ENCODE measurements around the gene CMTR1. TPM values are rescaled to one million over a fixed set of nuclear protein-coding genes. Genes with fewer than 3 reads are reported as not detected.

CMTR1 gene
- polyA plus RNA-seq, 1 of the 3 experiments (the other 2 are of a cell fraction), result 19.8 TPM

- ChIA-PET POLR2A (interaction anchor here (1.8 kb wide), 1 partner anchor 85 kb away, joined by 4 read pairs; no protein-coding TSS in a partner anchor), CTCF (interaction anchor here (1.1 to 10.8 kb wide), 10 partner anchors 12 to 1014 kb away, joined by 3 to 116 read pairs (median 6); no protein-coding TSS in a partner anchor)
- no peak overlapping the region for H3K4me2 ChIP-seq
- H3K4me1 ChIP-seq (ENCODE audit: control insufficient read depth in 1 of 2, insufficient read depth in 2 of 2, low read depth in 1 of 2, low read length in 1 of 2), result peaks cover 0 to 8% of the 10 kb centered on the region in 2 experiments; a peak in 1 of 4 replicates
- no peaks in the 10 kb centered on the region for H3K9me3 ChIP-seq
- no peaks in the 10 kb centered on the region for H3F3A ChIP-seq (replicated peaks; ENCODE audit: insufficient read depth)
- H3K27ac ChIP-seq (ENCODE audit: low read depth in 2 of 2, low read length in 1 of 2), result no peak overlapping the region
- no peak overlapping the region for H3K9ac ChIP-seq
- H3K79me2 ChIP-seq (ENCODE audit: insufficient read depth), result no peaks in the 10 kb centered on the region
- no peaks in the 10 kb centered on the region for H4K20me1 ChIP-seq (ENCODE audit: insufficient read depth)
- TF ChIP-seq RXRA (IDR thresholded peaks at IDR 0.05; ENCODE audit: borderline replicate concordance, low read depth), result no peak
- TF ChIP-seq SMC3 (IDR thresholded peaks at IDR 0.05; ENCODE audit: low read depth, low read length), result no peak
- no peak for TF ChIP-seq NFIC (IDR thresholded peaks at IDR 0.05; ENCODE audit: borderline replicate concordance)
- no peak for TF ChIP-seq YY1 (IDR thresholded peaks at IDR 0.05; ENCODE audit: low read depth)
- H3K36me3 ChIP-seq (replicated peaks in 1 of 2; ENCODE audit: control insufficient read depth in 1 of 2, insufficient read depth in 2 of 2, low read length in 1 of 2), result peaks cover 15 to 79% of the 10 kb centered on the region in 2 experiments
- no peak for DNase-seq
- H3K9me2 ChIP-seq, result no peaks in the 10 kb centered on the region
- no peaks in the 10 kb centered on the region for H3K27me3 ChIP-seq (ENCODE audit: insufficient read depth)
- H2AFZ ChIP-seq (ENCODE audit: low read depth), result no peak overlapping the region
- 86% methylated on average over 1 of the region's 1 CpG for WGBS (ENCODE audit: low lambda C conversion rate)
- no peak overlapping the region for H3K4me3 ChIP-seq (ENCODE audit: low read depth in 2 of 2, low read length in 1 of 2)
Observed at GRCh38 chr6:37480118-37480736, 47.2 kb downstream of the CMTR1 start.

GRCh38 chr6:37480951-37481534 is 48.0 kb downstream of the CMTR1 start:
- TF ChIP-seq RXRA (IDR thresholded peaks at IDR 0.05; ENCODE audit: borderline replicate concordance, low read depth), result no peak
- TF ChIP-seq, protein P1, sequence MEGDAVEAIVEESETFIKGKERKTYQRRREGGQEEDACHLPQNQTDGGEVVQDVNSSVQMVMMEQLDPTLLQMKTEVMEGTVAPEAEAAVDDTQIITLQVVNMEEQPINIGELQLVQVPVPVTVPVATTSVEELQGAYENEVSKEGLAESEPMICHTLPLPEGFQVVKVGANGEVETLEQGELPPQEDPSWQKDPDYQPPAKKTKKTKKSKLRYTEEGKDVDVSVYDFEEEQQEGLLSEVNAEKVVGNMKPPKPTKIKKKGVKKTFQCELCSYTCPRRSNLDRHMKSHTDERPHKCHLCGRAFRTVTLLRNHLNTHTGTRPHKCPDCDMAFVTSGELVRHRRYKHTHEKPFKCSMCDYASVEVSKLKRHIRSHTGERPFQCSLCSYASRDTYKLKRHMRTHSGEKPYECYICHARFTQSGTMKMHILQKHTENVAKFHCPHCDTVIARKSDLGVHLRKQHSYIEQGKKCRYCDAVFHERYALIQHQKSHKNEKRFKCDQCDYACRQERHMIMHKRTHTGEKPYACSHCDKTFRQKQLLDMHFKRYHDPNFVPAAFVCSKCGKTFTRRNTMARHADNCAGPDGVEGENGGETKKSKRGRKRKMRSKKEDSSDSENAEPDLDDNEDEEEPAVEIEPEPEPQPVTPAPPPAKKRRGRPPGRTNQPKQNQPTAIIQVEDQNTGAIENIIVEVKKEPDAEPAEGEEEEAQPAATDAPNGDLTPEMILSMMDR (IDR thresholded peaks at IDR 0.05), result no peak
- no peak for TF ChIP-seq ELF1 (IDR thresholded peaks at IDR 0.05)
- no peak for TF ChIP-seq GABPA (IDR thresholded peaks at IDR 0.05; ENCODE audit: low read depth)
- no peak for TF ChIP-seq RFX5 (IDR thresholded peaks at IDR 0.05; ENCODE audit: low read length)
- no peak for TF ChIP-seq JUND (IDR thresholded peaks at IDR 0.05)
- no peak for TF ChIP-seq FOXM1 (IDR thresholded peaks at IDR 0.05; ENCODE audit: low read depth)
- no peak for TF ChIP-seq TEAD4 (IDR thresholded peaks at IDR 0.05; ENCODE audit: borderline replicate concordance, insufficient read depth)
- no peak for TF ChIP-seq TAF1 (IDR thresholded peaks at IDR 0.05; ENCODE audit: borderline replicate concordance, low read depth, low read length)
- no peak for TF ChIP-seq NFIC (IDR thresholded peaks at IDR 0.05; ENCODE audit: borderline replicate concordance)
- TF ChIP-seq IRF3 (IDR thresholded peaks at IDR 0.05; ENCODE audit: low read depth, low read length), result no peak
- TF ChIP-seq MXI1 (IDR thresholded peaks at IDR 0.05; ENCODE audit: low read depth, low read length), result no peak
- DNase-seq, result no peak
- Histone ChIP-seq H3K9me3 (no peaks in the 10 kb centered on the region), H3K36me3 (replicated peaks in 1 of 2; ENCODE audit: control insufficient read depth in 1 of 2, insufficient read depth in 2 of 2, low read length in 1 of 2) (peaks cover 13 to 74% of the 10 kb centered on the region in 2 experiments), H4K20me1 (ENCODE audit: insufficient read depth) (no peaks in the 10 kb centered on the region), H2AFZ (ENCODE audit: low read depth) (no peak overlapping the region), H3F3A (replicated peaks; ENCODE audit: insufficient read depth) (no peaks in the 10 kb centered on the region), H3K79me2 (ENCODE audit: insufficient read depth) (no peaks in the 10 kb centered on the region), H3K4me2 (no peak overlapping the region), H3K4me1 (ENCODE audit: control insufficient read depth in 1 of 2, insufficient read depth in 2 of 2, low read depth in 1 of 2, low read length in 1 of 2) (peaks cover 0 to 10% of the 10 kb centered on the region in 2 experiments; a peak in 1 of 4 replicates), H3K27me3 (ENCODE audit: insufficient read depth) (no peaks in the 10 kb centered on the region), H3K9ac (no peak overlapping the region), H3K27ac (ENCODE audit: low read depth in 2 of 2, low read length in 1 of 2) (no peak overlapping the region), H3K9me2 (no peaks in the 10 kb centered on the region), H3K4me3 (ENCODE audit: low read depth in 2 of 2, low read length in 1 of 2) (no peak overlapping the region)
- ChIA-PET CTCF (interaction anchor here (0.6 to 10.8 kb wide), 13 partner anchors 8 to 1013 kb away, joined by 3 to 116 read pairs (median 4); partner anchors contain the start of gene MDGA1), POLR2A (interaction anchor here (1.0 to 1.8 kb wide), 2 partner anchors 21 to 84 kb away, joined by 3 to 4 read pairs; no protein-coding TSS in a partner anchor)
- WGBS (ENCODE audit: low lambda C conversion rate), result 79% methylated on average over 7 of the region's 7 CpGs

Data from SK-N-SH (cell line).